IMR-90 (cell line): ENCODE measurements around the gene C12orf57. TPM values are rescaled to one million over a fixed set of nuclear protein-coding genes. Genes with fewer than 3 reads are reported as not detected.
A peak's percentile ranks its signal among the peaks of the same experiment; 100 is the strongest.

Experiments
- ATAC-seq: fragments of 200-7000 bp; cut with Tn5 transposase; 2 replicates; pipeline ENCODE4 v1.9.1; 2020; ENCODE audit warnings: low read depth, mild to moderate bottlenecking, moderate library complexity
- BruUV-seq: library from RNA; stranded (reverse); fragments of 400-500 nt; replicated peaks from 2 replicates; lab custom pipeline; 2021; lab: Mats Ljungman, UMichigan
- CTCF ChIA-PET: fragments of 300-600 bp; formaldehyde crosslinking; extraction: SDS; loops from one replicate; lab custom pipeline; 2021; ENCODE audit warnings: antibody characterized with exemption; lab: Yijun Ruan, JAX
- POLR2A ChIA-PET: fragments of 300-600 bp; sonication (Branson Sonifier 250); formaldehyde crosslinking; loops from one replicate; lab custom pipeline; 2022; ENCODE audit warnings: antibody characterized with exemption; ENCODE audit not compliant: unreplicated experiment; lab: Charles Lee
- DNase-seq: peaks from one replicate; pipeline ENCODE4 v3.0.0; 2013
- H2AFZ ChIP-seq: replicated peaks from 2 replicates; pipeline ENCODE3; 2013; ENCODE audit warnings: low read length, mild to moderate bottlenecking; ENCODE audit not compliant: poor library complexity
- H2AK5ac ChIP-seq: 2 replicates; pipeline ENCODE4 v1.6.1; 2013; ENCODE audit warnings: low read depth, low read length, inconsistent platforms
- H2AK9ac ChIP-seq: replicated peaks from 2 replicates; pipeline ENCODE3; 2013; ENCODE audit warnings: mild to moderate bottlenecking, low read depth, low read length, moderate library complexity; ENCODE audit not compliant: poor library complexity
- H2BK120ac ChIP-seq: 2 replicates; pipeline ENCODE4 v1.6.1; 2013; ENCODE audit warnings: low read depth, low read length, inconsistent platforms
- H2BK15ac ChIP-seq: 3 replicates; pipeline ENCODE4 v1.6.1; 2013; ENCODE audit warnings: low read depth, low read length, inconsistent platforms
- H2BK20ac ChIP-seq: 2 replicates; pipeline ENCODE4 v1.6.1; 2013; ENCODE audit warnings: low read depth, mild to moderate bottlenecking, inconsistent platforms, low read length, moderate library complexity
- H2BK5ac ChIP-seq: 2 replicates; pipeline ENCODE4 v1.6.1; 2013; ENCODE audit warnings: mild to moderate bottlenecking, low read depth, low read length, inconsistent platforms; ENCODE audit not compliant: poor library complexity, severe bottlenecking
- H3K14ac ChIP-seq: replicated peaks from 2 replicates; pipeline ENCODE4 v1.6.1; 2013; ENCODE audit warnings: low read depth, low read length, inconsistent platforms
- H3K18ac ChIP-seq: 2 replicates; pipeline ENCODE4 v1.6.1; 2013; ENCODE audit warnings: low read depth, low read length, control low read depth
- H3K23ac ChIP-seq: 2 replicates; pipeline ENCODE4 v1.6.1; 2013; ENCODE audit warnings: low read depth, low read length, inconsistent platforms
- H3K27ac ChIP-seq: 2 replicates; pipeline ENCODE4 v1.5.1; 2013; ENCODE audit warnings: mild to moderate bottlenecking, control low read depth, low read length; ENCODE audit not compliant: insufficient read depth
- H3K27me3 ChIP-seq: 2 replicates; pipeline ENCODE4 v1.6.1; 2013; ENCODE audit warnings: low read length; ENCODE audit not compliant: control insufficient read depth, insufficient read depth
- H3K36me3 ChIP-seq: 2 replicates; pipeline ENCODE4 v1.6.1; 2013; ENCODE audit warnings: low read length, mixed read lengths; ENCODE audit not compliant: control insufficient read depth, insufficient read depth
- H3K4ac ChIP-seq: 2 replicates; pipeline ENCODE4 v1.6.1; 2013; ENCODE audit warnings: low read depth, low read length, inconsistent platforms
- H3K4me1 ChIP-seq: 2 replicates; pipeline ENCODE4 v1.6.1; 2013; ENCODE audit warnings: low read length, mixed read lengths; ENCODE audit not compliant: control insufficient read depth, insufficient read depth
- H3K4me2 ChIP-seq: 2 replicates; pipeline ENCODE4 v1.6.1; 2013; ENCODE audit warnings: low read depth, mild to moderate bottlenecking, control low read depth, low read length, moderate library complexity
- H3K4me3 ChIP-seq: 2 replicates; pipeline ENCODE4 v1.5.1; 2013; ENCODE audit warnings: low read depth, mild to moderate bottlenecking, control low read depth, low read length, moderate library complexity; ENCODE audit not compliant: insufficient read depth
- H3K56ac ChIP-seq: 2 replicates; pipeline ENCODE4 v1.6.1; 2013; ENCODE audit warnings: low read length, inconsistent platforms; ENCODE audit not compliant: insufficient read depth; ENCODE audit errors: extremely low read depth
- H3K79me1 ChIP-seq, 2 experiments: 2 replicates each; pipeline ENCODE4 v1.6.1; 2013; ENCODE audit warnings: low read length in 2 of 2, inconsistent platforms in 1 of 2, low read depth in 1 of 2
- H3K9ac ChIP-seq: 2 replicates; pipeline ENCODE4 v1.6.1; 2013; ENCODE audit warnings: low read depth, low read length, control low read depth
- H3K9me1 ChIP-seq: 2 replicates; pipeline ENCODE4 v1.6.1; 2013; ENCODE audit warnings: low read length, inconsistent platforms; ENCODE audit not compliant: insufficient read depth
- H3K9me3 ChIP-seq: 2 replicates; pipeline ENCODE4 v1.6.1; 2013; ENCODE audit warnings: low read length; ENCODE audit not compliant: control insufficient read depth, insufficient read depth
- H4K20me1 ChIP-seq: 2 replicates; pipeline ENCODE4 v1.6.1; 2013; ENCODE audit warnings: low read length, inconsistent platforms; ENCODE audit not compliant: insufficient read depth
- H4K5ac ChIP-seq: 2 replicates; pipeline ENCODE4 v1.6.1; 2013; ENCODE audit warnings: mild to moderate bottlenecking, low read depth, low read length, control low read depth
- H4K8ac ChIP-seq, 2 experiments: 2 replicates each; pipeline ENCODE4 v1.6.1; 2013; ENCODE audit warnings: low read depth in 2 of 2, low read length in 2 of 2, control low read depth in 1 of 2, inconsistent platforms in 1 of 2
- H4K91ac ChIP-seq: 2 replicates; pipeline ENCODE4 v1.6.1; 2013; ENCODE audit warnings: low read depth, low read length, inconsistent platforms; ENCODE audit not compliant: insufficient read depth
- CEBPB ChIP-seq: IDR thresholded peaks from 2 replicates; pipeline ENCODE4 v1.6.1; 2012; ENCODE audit warnings: low read depth, low read length, improper control_type of control experiment
- CHD1 ChIP-seq: IDR thresholded peaks from 2 replicates; pipeline ENCODE4 v1.6.1; 2012; ENCODE audit warnings: low read depth, low read length, improper control_type of control experiment
- ELK1 ChIP-seq: fragments of 150-350 bp; IDR thresholded peaks from 2 replicates; pipeline ENCODE4 v1.6.1; 2016; ENCODE audit warnings: low read depth, mild to moderate bottlenecking, low read length, moderate library complexity, borderline replicate concordance
- MAZ ChIP-seq: IDR thresholded peaks from 2 replicates; pipeline ENCODE4 v1.6.1; 2012; ENCODE audit warnings: low read depth, mild to moderate bottlenecking, low read length, improper control_type of control experiment, moderate library complexity, borderline replicate concordance
- MXI1 ChIP-seq: IDR thresholded peaks from 2 replicates; pipeline ENCODE4 v1.6.1; 2012; ENCODE audit warnings: low read depth, mild to moderate bottlenecking, low read length, moderate library complexity, borderline replicate concordance
- NFE2L2 ChIP-seq: fragments of 150-350 bp; IDR thresholded peaks from 2 replicates; pipeline ENCODE4 v1.6.1; 2016; ENCODE audit warnings: low read depth, mild to moderate bottlenecking, low read length
- RAD21 ChIP-seq: IDR thresholded peaks from 2 replicates; pipeline ENCODE4 v1.6.1; 2012; ENCODE audit warnings: low read length, improper control_type of control experiment
- RCOR1 ChIP-seq: IDR thresholded peaks from 2 replicates; pipeline ENCODE4 v1.6.1; 2012; ENCODE audit warnings: mild to moderate bottlenecking, low read length, improper control_type of control experiment; ENCODE audit not compliant: insufficient replicate concordance
- dilution Hi-C: fragments of 300-500 bp; cut with HindIII; formaldehyde crosslinking; loops from one replicate; pipeline ENCODE4 v1.14.3; 2018; ENCODE audit warnings: low sequenced_read_pairs; ENCODE audit not compliant: unreplicated experiment
- in situ Hi-C: fragments of 300-500 bp; cut with MboI; formaldehyde crosslinking; loops from 3 replicates; pipeline ENCODE4 v1.14.3; 2019; ENCODE audit warnings: low sequenced_read_pairs, inconsistent platforms, mixed read lengths
- intact Hi-C: fragments of 100-400 bp; cut with micrococcal nuclease; formaldehyde crosslinking; loops from 2 replicates; pipeline ENCODE4 v1.10.0; 2022
- polyA plus RNA-seq, 3 experiments: library from polyadenylated mRNA; depleted of rRNA; stranded (reverse); fragments of >200 nt; gene quantifications; 2 replicates each; pipeline ENCODE4 v1.2.3, GENCODE V29; 2012; ENCODE audit warnings: low replicate concordance in 1 of 3
- total RNA-seq: library from RNA; depleted of rRNA; stranded (reverse); fragments of >200 nt; gene quantifications from 2 replicates; pipeline ENCODE4 v1.2.3, GENCODE V29; 2012
- TF ChIP-seq, protein P1 (sequence below): conservative IDR thresholded peaks from 2 replicates; pipeline ENCODE4 v1.5.1; 2012; ENCODE audit warnings: mild to moderate bottlenecking, low read depth, low read length, improper control_type of control experiment
- TF ChIP-seq, protein P2 (sequence below): fragments of 150-350 bp; IDR thresholded peaks from 2 replicates; pipeline ENCODE4 v1.6.1; 2017; ENCODE audit warnings: mild to moderate bottlenecking, antibody characterized with exemption, low read length, low read depth

The C12orf57 gene
- total and polyA plus RNA-seq, 2 of the 4 experiments (the other 2 are of a cell fraction), result 238 to 530 TPM

DNA sequence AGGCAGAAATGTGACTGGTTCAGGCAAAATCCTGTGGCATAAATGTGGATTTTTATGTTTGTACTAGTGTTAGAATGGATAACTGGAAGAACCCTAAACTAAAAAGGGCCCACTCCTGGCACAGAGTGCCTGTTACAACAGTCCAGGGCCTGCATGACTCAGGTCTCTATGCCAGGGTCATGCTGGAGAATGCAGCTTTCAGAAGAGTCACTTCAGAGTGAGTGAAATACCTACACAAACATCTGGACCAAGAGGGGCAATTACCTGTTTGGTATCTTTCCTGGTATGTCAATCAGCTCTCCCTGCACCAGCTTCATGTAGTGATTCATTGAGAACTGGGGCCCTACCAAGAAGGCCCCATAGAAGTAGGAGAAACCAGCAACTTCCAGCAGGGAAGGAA is 36.9 kb downstream of the C12orf57 start:
- TF ChIP-seq MXI1, result no peak
- TF ChIP-seq, protein P1, sequence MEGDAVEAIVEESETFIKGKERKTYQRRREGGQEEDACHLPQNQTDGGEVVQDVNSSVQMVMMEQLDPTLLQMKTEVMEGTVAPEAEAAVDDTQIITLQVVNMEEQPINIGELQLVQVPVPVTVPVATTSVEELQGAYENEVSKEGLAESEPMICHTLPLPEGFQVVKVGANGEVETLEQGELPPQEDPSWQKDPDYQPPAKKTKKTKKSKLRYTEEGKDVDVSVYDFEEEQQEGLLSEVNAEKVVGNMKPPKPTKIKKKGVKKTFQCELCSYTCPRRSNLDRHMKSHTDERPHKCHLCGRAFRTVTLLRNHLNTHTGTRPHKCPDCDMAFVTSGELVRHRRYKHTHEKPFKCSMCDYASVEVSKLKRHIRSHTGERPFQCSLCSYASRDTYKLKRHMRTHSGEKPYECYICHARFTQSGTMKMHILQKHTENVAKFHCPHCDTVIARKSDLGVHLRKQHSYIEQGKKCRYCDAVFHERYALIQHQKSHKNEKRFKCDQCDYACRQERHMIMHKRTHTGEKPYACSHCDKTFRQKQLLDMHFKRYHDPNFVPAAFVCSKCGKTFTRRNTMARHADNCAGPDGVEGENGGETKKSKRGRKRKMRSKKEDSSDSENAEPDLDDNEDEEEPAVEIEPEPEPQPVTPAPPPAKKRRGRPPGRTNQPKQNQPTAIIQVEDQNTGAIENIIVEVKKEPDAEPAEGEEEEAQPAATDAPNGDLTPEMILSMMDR, result no peak
- no peak for TF ChIP-seq ELK1
- no peak for TF ChIP-seq CEBPB
- no peak for TF ChIP-seq CHD1
- TF ChIP-seq, protein P2, sequence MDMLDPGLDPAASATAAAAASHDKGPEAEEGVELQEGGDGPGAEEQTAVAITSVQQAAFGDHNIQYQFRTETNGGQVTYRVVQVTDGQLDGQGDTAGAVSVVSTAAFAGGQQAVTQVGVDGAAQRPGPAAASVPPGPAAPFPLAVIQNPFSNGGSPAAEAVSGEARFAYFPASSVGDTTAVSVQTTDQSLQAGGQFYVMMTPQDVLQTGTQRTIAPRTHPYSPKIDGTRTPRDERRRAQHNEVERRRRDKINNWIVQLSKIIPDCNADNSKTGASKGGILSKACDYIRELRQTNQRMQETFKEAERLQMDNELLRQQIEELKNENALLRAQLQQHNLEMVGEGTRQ, result no peak
- TF ChIP-seq RAD21, result no peak
- no peak for TF ChIP-seq NFE2L2
- TF ChIP-seq MAZ, result no peak
- no peak for TF ChIP-seq RCOR1
- Histone ChIP-seq H3K18ac (no peak overlapping the region), H3K4ac (no peak overlapping the region), H4K5ac (no peak overlapping the region), H3K4me2 (no peak overlapping the region), H3K14ac (no peak overlapping the region), H3K23ac (no peak overlapping the region), H2AK5ac (no peak overlapping the region), H3K79me1 (peaks cover 0 to 6% of the 10 kb centered on the region in 2 experiments; a peak in 2 of 4 replicates), H4K20me1 (no peaks in the 10 kb centered on the region), H2BK20ac (no peak overlapping the region), H2AFZ (no peak overlapping the region), H2BK120ac (no peak overlapping the region), H3K9me3 (no peaks in the 10 kb centered on the region), H3K56ac (no peak overlapping the region), H3K36me3 (peaks cover 56% of the 10 kb centered on the region), H2BK15ac (no peak overlapping the region), H2AK9ac (no peak overlapping the region), H3K9ac (no peak overlapping the region), H3K4me3 (no peak overlapping the region), H2BK5ac (no peak overlapping the region), H3K4me1 (no peaks in the 10 kb centered on the region), H3K27me3 (no peaks in the 10 kb centered on the region), H3K9me1 (peaks cover 3% of the 10 kb centered on the region; the same call in 1 of the 2 replicates), H4K8ac (no peak overlapping the region), H4K91ac (no peak overlapping the region), H3K27ac (no peak overlapping the region)
- in situ Hi-C loops (no loop called here), dilution Hi-C loops (no loop called here), intact Hi-C loops (no loop called here)
- no peak for DNase-seq
- BruUV-seq, result no TSS peak
- POLR2A ChIA-PET, result no interaction called here
- CTCF ChIA-PET, result no interaction called here
- ATAC-seq, result peak; percentile 32; the same call in 1 of the 2 replicates
